ENCODE data around the gene MRPS22. TPM values are rescaled to one million over a fixed set of nuclear protein-coding genes. Genes with fewer than 3 reads are reported as not detected.

The MRPS22 gene
- total and polyA plus RNA-seq, 2 of the 13 experiments (the other 11 are each of a cell fraction or from before 2014, with no cell fraction given), result 52.7 to 113 TPM

DNA sequence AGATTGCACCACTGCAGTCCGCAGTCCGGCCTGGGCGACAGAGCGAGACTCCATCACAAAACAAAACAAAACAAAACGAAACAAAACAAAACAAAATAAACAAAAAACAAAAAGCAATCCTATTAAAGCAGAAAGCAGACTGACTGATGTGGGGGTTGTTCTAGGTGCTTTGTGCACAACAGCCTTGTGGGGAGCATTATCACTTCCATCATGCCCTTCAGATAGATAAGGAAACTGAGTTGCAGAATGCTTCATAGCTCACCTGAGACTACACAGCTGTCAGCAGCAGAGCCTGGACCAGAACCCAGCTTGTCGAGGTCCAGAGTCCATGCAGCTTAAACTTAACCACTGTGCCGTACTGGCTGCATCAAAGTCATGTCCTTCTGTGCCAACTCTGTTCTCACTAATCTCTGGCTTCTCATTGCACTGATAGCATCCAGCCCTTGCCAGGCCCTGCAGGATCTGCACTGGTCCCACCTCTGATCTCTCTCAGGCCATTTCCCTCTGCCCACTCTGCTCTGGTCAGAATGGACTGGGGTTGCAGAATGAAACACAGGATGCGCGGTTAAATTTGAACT is 47.6 kb upstream of the MRPS22 start:
- intact Hi-C loops (cut with micrococcal nuclease; ENCODE audit: unreplicated experiment), result no loop called here
- no TSS peak for BruUV-seq (replicated peaks)
- POLR2A ChIA-PET, result no interaction called here
- Histone ChIP-seq H3K79me2 (ENCODE audit: insufficient read depth, low read length) (no peaks in the 10 kb centered on the region), H3K27ac (ENCODE audit: extremely low read length, insufficient read depth, low read length) (no peak overlapping the region), H3K4me2 (ENCODE audit: low read depth, low read length) (no peak overlapping the region), H3K9ac (ENCODE audit: insufficient read depth, low read depth, low read length) (no peak overlapping the region), H3K36me3 (replicated peaks in 1 of 2; ENCODE audit: control insufficient read depth in 1 of 2, insufficient read depth in 2 of 2, low read length in 2 of 2) (no peaks in the 10 kb centered on the region), H4K20me1 (ENCODE audit: insufficient read depth, low read length) (no peaks in the 10 kb centered on the region), H2AFZ (ENCODE audit: low read length) (no peak overlapping the region), H3K9me3 (ENCODE audit: low read length) (no peaks in the 10 kb centered on the region), H3K4me3 (replicated peaks in 1 of 3; ENCODE audit: insufficient read depth in 1 of 3, low read depth in 2 of 3, low read length in 3 of 3) (no peak overlapping the region), H3K27me3 (ENCODE audit: control insufficient read depth in 1 of 2, insufficient read depth in 2 of 2, low read length in 2 of 2) (peaks cover 1 to 8% of the 10 kb centered on the region in 2 experiments; a peak in 4 of 5 replicates), H3K4me1 (ENCODE audit: insufficient read depth, low read length) (peaks cover 33% of the 10 kb centered on the region)
- 61% methylated on average over 7 of the region's 9 CpGs for WGBS (ENCODE audit: low lambda C conversion rate)
- no peak for TF ChIP-seq ZNF776 (CRISPR knock-in tag; IDR thresholded peaks at IDR 0.05)
- no peak for TF ChIP-seq CCDC6 (CRISPR knock-in tag; IDR thresholded peaks at IDR 0.05)
- no peak for TF ChIP-seq POGK (CRISPR knock-in tag; conservative IDR thresholded peaks at IDR 0.05)
- TF ChIP-seq HOXA5 (CRISPR knock-in tag; IDR thresholded peaks at IDR 0.05), result no peak
- TF ChIP-seq U2AF2 (IDR thresholded peaks at IDR 0.05; ENCODE audit: low read depth, low read length), result no peak
- TF ChIP-seq, protein P1, sequence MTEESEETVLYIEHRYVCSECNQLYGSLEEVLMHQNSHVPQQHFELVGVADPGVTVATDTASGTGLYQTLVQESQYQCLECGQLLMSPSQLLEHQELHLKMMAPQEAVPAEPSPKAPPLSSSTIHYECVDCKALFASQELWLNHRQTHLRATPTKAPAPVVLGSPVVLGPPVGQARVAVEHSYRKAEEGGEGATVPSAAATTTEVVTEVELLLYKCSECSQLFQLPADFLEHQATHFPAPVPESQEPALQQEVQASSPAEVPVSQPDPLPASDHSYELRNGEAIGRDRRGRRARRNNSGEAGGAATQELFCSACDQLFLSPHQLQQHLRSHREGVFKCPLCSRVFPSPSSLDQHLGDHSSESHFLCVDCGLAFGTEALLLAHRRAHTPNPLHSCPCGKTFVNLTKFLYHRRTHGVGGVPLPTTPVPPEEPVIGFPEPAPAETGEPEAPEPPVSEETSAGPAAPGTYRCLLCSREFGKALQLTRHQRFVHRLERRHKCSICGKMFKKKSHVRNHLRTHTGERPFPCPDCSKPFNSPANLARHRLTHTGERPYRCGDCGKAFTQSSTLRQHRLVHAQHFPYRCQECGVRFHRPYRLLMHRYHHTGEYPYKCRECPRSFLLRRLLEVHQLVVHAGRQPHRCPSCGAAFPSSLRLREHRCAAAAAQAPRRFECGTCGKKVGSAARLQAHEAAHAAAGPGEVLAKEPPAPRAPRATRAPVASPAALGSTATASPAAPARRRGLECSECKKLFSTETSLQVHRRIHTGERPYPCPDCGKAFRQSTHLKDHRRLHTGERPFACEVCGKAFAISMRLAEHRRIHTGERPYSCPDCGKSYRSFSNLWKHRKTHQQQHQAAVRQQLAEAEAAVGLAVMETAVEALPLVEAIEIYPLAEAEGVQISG (CRISPR knock-in tag; IDR thresholded peaks at IDR 0.05), result no peak
- TF ChIP-seq KDM4B (CRISPR knock-in tag; IDR thresholded peaks at IDR 0.05), result no peak
- no peak for TF ChIP-seq ZNF589 (CRISPR knock-in tag; conservative IDR thresholded peaks at IDR 0.05)
- in situ Hi-C loops (cut with HindIII; ENCODE audit: extremely low pct_ligation_motif_present, low pct_unique_long_range_greater_than_20kb), result no loop called here
- ATAC-seq (no peak), FAIRE-seq (no peak), DNase-seq (ENCODE audit: low spot score) (no peak)
- CTCF ChIA-PET (ENCODE audit: low intra/inter-chr PET ratio, low total read pairs), result no interaction called here

All from HepG2 (cell line).